GM12878 (cell line): ENCODE measurements around the gene DUT. TPM values are rescaled to one million over a fixed set of nuclear protein-coding genes. Genes with fewer than 3 reads are reported as not detected.

Experiments used
- CREM ChIP-seq: IDR thresholded peaks from 2 replicates; pipeline ENCODE4 v1.6.1; 2014; ENCODE audit warnings: antibody characterized with exemption, low read depth
- ETV6 ChIP-seq, 2 experiments: fragments of 450-650 bp in 1 of 2; IDR thresholded peaks in 1 of 2; conservative IDR thresholded peaks in 1 of 2; 2 replicates each; pipeline ENCODE4 v1.6.1; 2014; ENCODE audit warnings: antibody characterized with exemption in 1 of 2, borderline replicate concordance in 1 of 2, low read depth in 1 of 2, mild to moderate bottlenecking in 1 of 2, moderate library complexity in 1 of 2
- IKZF2 ChIP-seq, 2 experiments: fragments of 450-650 bp; IDR thresholded peaks; 2 replicates each; pipeline ENCODE4 v1.6.1; 2017; ENCODE audit warnings: mild to moderate bottlenecking in 2 of 2, moderate library complexity in 2 of 2
- NFXL1 ChIP-seq: fragments of 450-650 bp; IDR thresholded peaks from 2 replicates; pipeline ENCODE4 v1.6.1; 2017; ENCODE audit warnings: antibody characterized with exemption, mild to moderate bottlenecking, borderline replicate concordance
- ZNF384 ChIP-seq: IDR thresholded peaks from 2 replicates; pipeline ENCODE4 v1.6.1; 2012; ENCODE audit warnings: low read depth, mild to moderate bottlenecking, low read length, improper control_type of control experiment, borderline replicate concordance
- polyA plus RNA-seq, 11 experiments: library from polyadenylated mRNA; depleted of rRNA in 4 of 11; unstranded in 6 of 11; stranded (reverse) in 5 of 11; fragments of >200 nt; fragmentation: Nextera tagmentation in 4 of 11; fragmentation: Illumina TruSeq in 1 of 11; extraction: Ambion mirVana in 4 of 11; extraction: Trizol in 1 of 11; gene quantifications; 1 replicate in 1 of 11; 2 replicates in 10 of 11; pipeline versions ENCODE4 v1.2.1 to v1.2.3, GENCODE V29; 2011 to 2016; ENCODE audit warnings: inconsistent platforms in 2 of 11, missing spikeins in 2 of 11, low read depth in 1 of 11
- total RNA-seq, 4 experiments: library from RNA; depleted of rRNA in 3 of 4; stranded (reverse); fragments of >200 nt in 3 of 4; fragmentation: Illumina TruSeq in 1 of 4; extraction: Trizol in 1 of 4; gene quantifications; 2 replicates each; pipeline versions ENCODE4 v1.2.1 to v1.2.3, GENCODE V29; 2013 to 2021
- TF ChIP-seq, protein P1 (sequence below): fragments of 450-650 bp; IDR thresholded peaks from 2 replicates; pipeline ENCODE4 v1.6.1; 2017; ENCODE audit warnings: low read depth, mild to moderate bottlenecking, moderate library complexity
- TF ChIP-seq, protein P2 (sequence below): fragments of 150-350 bp; IDR thresholded peaks from 2 replicates; pipeline ENCODE4 v1.6.1; 2014; ENCODE audit warnings: mild to moderate bottlenecking, low read depth, low read length
- TF ChIP-seq, protein P3 (sequence below): fragments of 450-650 bp; conservative IDR thresholded peaks from 2 replicates; pipeline ENCODE4 v1.6.1; 2017; ENCODE audit warnings: mild to moderate bottlenecking, moderate library complexity

Gene DUT
- total and polyA plus RNA-seq, 10 of the 15 experiments (the other 5 are each of a cell fraction or from before 2014, with no cell fraction given), result 20.1 to 452 (median 149) TPM

- TF ChIP-seq, protein P1, sequence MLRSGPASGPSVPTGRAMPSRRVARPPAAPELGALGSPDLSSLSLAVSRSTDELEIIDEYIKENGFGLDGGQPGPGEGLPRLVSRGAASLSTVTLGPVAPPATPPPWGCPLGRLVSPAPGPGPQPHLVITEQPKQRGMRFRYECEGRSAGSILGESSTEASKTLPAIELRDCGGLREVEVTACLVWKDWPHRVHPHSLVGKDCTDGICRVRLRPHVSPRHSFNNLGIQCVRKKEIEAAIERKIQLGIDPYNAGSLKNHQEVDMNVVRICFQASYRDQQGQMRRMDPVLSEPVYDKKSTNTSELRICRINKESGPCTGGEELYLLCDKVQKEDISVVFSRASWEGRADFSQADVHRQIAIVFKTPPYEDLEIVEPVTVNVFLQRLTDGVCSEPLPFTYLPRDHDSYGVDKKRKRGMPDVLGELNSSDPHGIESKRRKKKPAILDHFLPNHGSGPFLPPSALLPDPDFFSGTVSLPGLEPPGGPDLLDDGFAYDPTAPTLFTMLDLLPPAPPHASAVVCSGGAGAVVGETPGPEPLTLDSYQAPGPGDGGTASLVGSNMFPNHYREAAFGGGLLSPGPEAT, result no peak
- TF ChIP-seq, protein P2, sequence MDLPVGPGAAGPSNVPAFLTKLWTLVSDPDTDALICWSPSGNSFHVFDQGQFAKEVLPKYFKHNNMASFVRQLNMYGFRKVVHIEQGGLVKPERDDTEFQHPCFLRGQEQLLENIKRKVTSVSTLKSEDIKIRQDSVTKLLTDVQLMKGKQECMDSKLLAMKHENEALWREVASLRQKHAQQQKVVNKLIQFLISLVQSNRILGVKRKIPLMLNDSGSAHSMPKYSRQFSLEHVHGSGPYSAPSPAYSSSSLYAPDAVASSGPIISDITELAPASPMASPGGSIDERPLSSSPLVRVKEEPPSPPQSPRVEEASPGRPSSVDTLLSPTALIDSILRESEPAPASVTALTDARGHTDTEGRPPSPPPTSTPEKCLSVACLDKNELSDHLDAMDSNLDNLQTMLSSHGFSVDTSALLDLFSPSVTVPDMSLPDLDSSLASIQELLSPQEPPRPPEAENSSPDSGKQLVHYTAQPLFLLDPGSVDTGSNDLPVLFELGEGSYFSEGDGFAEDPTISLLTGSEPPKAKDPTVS, result no peak
- TF ChIP-seq ZNF384 (no peak), ETV6 (conservative IDR thresholded peaks at IDR 0.05 in 1 of 2, IDR thresholded peaks at IDR 0.05 in 1 of 2; ENCODE audit: borderline replicate concordance in 1 of 2, low read depth in 1 of 2) (no peak), IKZF2 (IDR thresholded peaks at IDR 0.05) (no peak), NFXL1 (no peak), CREM (no peak)
- TF ChIP-seq, protein P3, sequence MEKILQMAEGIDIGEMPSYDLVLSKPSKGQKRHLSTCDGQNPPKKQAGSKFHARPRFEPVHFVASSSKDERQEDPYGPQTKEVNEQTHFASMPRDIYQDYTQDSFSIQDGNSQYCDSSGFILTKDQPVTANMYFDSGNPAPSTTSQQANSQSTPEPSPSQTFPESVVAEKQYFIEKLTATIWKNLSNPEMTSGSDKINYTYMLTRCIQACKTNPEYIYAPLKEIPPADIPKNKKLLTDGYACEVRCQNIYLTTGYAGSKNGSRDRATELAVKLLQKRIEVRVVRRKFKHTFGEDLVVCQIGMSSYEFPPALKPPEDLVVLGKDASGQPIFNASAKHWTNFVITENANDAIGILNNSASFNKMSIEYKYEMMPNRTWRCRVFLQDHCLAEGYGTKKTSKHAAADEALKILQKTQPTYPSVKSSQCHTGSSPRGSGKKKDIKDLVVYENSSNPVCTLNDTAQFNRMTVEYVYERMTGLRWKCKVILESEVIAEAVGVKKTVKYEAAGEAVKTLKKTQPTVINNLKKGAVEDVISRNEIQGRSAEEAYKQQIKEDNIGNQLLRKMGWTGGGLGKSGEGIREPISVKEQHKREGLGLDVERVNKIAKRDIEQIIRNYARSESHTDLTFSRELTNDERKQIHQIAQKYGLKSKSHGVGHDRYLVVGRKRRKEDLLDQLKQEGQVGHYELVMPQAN, result no peak
Observed at GRCh38 chr15:48388016-48388851, 57.0 kb downstream of the DUT start (continued).
